ENCODE results near the gene FATE1.
A peak's percentile ranks its signal among the peaks of the same experiment; 100 is the strongest.

Gene FATE1

DNA sequence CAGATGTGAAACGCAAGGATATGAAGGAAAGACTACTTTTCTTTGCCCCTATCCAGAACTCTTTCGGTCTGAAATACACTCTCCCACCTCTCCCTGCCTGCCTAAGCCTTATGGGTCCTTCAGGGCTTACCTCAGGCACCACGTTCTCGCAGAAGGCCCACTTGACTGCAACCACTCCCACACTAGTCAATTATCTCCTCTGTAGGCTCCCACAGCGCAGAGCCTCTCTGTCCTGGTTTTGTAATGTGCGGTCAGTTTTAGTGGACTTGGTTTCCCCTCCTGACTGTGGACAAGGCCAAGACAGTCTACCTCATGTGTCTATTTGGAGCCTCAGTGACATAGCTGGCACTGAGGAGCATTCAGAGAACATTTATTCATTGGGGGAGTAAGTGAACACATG, 29.8 kb downstream of the FATE1 start:
- DNase-seq = no peak

DNA sequence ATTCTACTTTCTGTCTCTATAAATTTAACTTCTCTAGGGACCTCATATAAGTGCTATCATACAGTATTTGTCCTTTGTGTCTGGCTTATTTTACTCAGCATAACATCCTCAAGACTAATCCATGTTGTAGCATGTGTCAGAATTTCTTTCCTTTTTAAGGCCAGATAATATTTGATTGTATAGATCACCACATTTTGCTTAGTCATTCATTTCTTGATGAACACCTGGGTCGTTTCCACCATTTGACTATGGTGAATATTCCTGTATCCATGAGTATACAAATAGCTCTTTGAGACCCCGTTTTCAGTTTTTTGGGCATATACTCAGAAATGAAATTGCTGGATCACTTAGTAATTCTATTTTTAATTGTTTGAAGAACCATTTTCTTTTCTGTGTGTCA, 30.7 kb downstream of the FATE1 start:
- no peak for DNase-seq

DNA sequence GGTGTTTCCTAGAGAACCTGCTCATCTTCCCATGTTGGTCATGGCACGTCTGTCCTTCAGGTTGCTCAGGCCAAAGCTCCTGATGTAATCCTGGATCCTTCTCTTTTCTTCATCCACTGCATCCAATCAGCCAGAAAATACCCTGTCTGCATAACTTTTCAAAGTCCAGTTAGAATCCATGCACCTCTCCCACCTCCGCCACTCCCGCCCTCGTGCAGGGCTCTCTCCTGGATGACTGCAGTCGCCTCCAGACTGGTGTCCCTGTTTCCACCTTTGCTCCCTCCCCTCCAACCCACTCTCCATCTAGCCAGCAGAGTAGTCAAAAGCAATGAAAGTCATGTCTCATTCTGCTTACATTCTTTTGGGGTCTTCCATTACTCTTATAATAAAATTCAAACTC, 34.7 kb downstream of the FATE1 start:
- DNase-seq = no peak

DNA sequence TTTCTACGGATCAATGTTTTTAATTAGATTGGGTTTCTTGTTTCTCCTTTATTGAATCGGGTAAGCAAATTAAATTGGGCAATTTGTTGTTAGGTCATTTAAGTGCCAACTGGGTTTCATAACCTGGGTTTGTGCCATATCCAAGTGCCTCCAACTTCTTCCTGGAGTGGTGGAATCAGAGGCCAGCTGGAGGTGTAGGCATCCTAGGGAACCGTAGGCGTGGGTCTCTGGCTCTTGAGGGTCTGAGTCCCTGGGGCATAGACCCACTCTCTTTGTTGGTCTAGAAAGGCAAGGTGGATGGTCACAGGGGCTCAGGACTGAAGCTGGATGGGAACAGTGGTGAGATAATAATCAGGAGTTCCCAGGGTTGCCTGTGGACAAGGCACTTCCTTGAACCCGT, 37.0 kb downstream of the FATE1 start:
- DNase-seq = no peak

DNA sequence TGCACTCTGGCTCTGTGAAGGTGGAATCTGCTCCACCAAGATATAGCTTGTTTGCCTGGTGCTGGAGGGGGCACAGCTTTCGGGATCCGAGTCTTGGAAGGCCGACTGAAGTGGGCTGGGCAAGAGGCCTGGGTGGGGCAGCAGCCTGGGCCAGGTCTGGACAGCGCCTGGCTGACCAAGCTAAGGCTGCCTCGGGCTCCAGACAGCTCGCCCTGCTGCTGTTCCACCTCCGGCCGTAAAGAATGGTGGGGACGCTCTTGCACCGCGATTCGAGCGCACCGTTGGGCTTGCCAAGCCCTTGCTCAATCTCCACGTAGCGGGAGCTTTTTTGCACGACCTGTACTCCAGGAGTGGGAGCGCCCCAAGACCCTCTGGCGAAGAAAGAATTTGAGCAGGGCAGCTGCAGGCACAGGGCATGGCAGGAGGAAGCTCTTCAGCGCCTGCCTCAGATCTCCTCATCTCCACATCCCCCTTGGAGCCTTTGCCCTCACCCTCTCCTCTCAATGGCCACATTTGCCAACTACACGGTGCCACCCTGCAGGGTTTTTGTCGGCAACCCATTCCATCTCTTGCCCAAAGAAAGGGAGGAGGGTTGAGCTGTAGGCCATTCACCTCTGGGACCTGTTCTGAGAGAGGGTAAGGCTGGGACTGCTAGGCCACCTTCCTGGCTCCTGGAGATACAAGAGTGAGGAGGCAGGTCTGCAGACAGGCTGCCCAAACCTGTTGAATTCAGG, 37.6 kb downstream of the FATE1 start:
- DNase-seq = peak; percentile 38 to 54

DNA sequence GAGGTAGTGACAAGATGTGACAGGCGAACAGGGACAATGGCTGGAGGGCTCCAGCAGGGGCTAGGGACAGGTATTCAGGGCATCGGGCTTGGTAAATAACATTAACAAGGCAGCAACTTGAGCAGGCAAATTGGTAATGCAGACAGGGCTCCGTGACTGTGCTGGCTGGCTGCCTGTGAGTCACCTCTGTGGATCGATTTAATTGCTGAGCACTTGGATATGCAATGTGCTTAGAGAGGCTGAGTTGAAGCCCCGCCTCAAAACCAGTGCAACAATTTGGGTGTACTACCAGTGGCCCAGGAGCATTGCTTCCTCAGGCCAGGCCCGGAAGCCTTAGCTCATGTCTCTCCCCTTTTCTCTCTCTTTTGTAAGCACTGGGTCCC, 38.2 kb downstream of the FATE1 start:
- no peak for DNase-seq

DNA sequence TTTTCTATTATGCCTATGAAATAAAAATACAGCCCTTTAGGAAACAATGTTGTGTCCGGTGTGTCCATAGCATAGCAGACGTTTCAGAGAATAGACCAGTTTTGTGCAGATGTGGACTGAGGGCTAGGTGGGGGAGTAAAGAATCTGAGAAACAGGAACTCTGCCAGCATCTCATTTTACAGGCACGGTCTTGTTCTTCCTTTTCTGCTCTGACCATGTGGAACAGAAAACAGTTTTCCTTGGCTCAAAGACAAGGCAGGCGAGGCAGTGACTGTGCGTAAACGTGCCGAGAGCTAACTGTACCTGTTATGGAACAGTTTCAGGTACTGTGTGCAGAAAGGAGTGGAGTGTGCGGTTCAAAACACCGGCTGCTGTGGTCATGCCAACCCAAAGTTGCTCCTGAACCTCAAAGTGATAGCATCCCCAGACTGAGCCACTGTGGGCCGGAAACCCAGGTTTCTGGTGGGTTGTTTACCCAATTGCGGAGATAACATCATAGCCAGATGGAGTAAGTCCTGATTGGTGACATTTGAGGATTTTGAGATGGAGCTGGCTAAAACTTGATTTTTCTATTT, 38.9 kb downstream of the FATE1 start:
- DNase-seq = no peak

DNA sequence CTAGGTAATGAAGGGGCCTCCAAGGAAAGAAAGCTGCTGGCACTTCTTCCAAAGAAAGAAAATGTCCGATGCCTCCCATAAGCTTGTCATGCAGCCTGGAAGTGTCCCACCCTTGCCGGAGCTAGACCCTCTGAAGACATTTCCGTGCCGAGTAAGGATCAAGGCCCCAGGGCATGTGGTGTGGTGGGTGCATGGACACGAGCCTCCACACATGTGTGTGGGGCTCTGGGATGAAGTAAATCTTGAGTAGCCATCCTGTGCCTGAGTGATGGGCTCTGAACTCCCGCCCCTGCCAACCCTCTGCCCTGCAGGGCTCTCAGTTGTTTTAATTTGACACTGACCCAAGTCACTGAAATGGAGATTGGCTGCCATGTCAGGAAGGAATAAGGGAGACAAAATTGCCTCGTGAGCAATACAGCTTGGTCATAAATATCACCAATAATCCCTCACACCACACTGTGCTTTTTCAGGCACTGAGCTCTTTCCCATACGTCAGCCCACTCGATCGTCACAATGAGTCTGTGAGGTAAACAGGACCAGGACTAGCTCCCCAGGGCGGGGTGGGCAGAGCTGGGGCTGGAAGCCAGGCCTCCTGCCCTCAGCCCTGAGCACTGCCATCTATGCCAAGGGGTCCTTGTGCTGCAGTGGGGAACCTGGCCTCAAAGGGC, 43.3 kb downstream of the FATE1 start:
- no peak for DNase-seq

DNA sequence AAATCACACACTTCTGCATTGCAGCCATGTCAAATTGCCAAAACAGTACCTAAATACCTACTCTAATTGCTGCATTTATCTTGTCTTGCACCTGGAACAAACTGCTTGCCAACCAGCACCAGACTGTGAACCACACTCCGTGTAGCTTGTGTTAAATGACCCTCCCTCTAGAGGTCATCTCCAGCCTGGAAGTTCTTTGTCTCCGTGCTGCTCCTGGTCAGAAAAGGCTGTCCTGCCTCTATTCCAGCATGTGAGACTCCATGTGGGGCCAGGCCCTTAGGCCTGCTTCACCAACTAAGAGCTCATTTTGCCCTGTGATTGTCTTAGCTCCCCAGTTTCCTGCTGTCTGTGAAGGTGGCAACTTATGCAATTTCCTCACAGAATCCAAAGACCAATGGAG, 47.0 kb downstream of the FATE1 start:
- no peak for DNase-seq

DNA sequence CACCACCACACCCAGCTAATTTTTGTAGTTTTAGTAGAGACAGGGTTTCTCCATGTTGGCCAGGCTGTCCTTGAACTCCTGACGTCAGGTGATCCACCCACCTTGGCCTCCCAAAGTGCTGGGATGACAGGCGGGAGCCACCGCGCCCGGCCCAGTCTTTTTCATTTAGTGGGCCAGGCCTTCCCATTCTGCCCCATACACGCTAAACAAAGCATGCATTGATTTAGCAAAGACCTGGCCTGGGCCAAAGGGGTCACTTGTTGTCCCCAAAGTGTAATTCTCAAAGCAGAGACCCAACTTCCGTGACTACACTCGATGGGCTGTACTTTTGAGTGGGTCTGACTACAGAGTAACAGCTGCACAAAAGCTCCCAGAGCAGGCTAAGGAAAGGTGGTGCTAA, 47.9 kb downstream of the FATE1 start:
- no peak for DNase-seq

DNA sequence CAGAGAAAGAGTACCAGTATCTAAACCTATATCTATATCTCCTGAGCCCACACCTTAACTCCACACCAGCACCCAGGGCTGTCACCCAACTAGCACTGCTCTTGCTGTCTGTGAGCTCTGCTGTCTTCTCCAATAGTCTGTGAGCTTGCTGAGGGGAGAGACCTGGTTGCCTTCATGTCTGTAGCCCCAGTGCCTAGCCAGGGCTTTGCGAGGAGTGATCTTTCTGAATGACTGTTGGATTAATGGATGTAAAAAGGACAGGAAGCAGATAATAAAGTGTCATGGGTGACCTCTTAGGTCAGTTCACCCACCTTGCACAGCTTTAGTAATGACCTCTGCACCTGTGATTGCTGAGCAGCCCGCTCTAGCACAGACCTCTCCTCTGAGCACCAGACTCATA, 49.2 kb downstream of the FATE1 start:
- DNase-seq = no peak

DNA sequence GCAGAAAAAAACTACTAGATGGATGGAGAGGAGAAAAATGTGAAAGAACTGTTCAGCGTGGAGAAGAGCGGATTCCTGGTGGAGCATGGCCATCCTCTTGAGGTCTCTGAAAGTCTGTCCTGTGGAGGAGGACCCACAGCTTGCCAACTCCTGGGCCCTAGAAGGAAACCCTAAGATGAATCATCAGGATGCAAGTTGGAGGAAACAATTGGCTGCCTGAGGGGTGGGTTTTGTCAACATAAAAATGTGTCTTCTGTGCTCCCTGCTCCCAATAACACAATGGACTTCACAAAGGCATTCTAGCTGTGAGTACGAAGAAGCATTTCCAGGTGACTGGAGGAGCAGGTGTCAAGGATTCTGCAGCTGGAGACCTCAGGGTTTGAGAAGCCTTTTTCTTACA, 55.9 kb downstream of the FATE1 start:
- no peak for DNase-seq
